Suprapubic skin (tissue), 4 donors: Measurements from ENCODE around the gene EPX. TPM values are rescaled to one million over a fixed set of nuclear protein-coding genes. Genes with fewer than 3 reads are reported as not detected.

Experiments used
- DNase-seq, 2 donors: peaks; one replicate each; pipeline ENCODE4 v3.0.0-alpha.2; 2019; ENCODE audit warnings: low spot score in 2 of 2
- H3K27ac ChIP-seq: fragments of 200-600 bp; sonication (generic); one replicate; pipeline ENCODE4 v1.5.1; 2019
- H3K27me3 ChIP-seq: fragments of 200-600 bp; sonication (generic); one replicate; pipeline ENCODE4 v1.5.1; 2019
- H3K36me3 ChIP-seq: fragments of 200-600 bp; sonication (generic); one replicate; pipeline ENCODE4 v1.5.1; 2019
- H3K4me1 ChIP-seq: fragments of 200-600 bp; sonication (generic); one replicate; pipeline ENCODE4 v1.5.1; 2019
- H3K4me3 ChIP-seq: fragments of 200-600 bp; sonication (generic); one replicate; pipeline ENCODE4 v1.5.1; 2019; ENCODE audit warnings: mild to moderate bottlenecking
- H3K9me3 ChIP-seq: fragments of 200-600 bp; sonication (generic); one replicate; pipeline ENCODE4 v1.5.1; 2019
- EP300 ChIP-seq: sonication (generic); formaldehyde crosslinking; IDR thresholded peaks from one replicate; pipeline ENCODE4 v1.6.1; 2017; ENCODE audit warnings: antibody characterized with exemption
- POLR2A ChIP-seq, 2 donors: fragments of 450-650 bp; IDR thresholded peaks; one replicate each; pipeline ENCODE4 v1.6.1; 2017; ENCODE audit warnings: antibody characterized with exemption in 2 of 2, mild to moderate bottlenecking in 2 of 2, moderate library complexity in 2 of 2
- POLR2AphosphoS5 ChIP-seq, 3 donors: sonication (generic); formaldehyde crosslinking; IDR thresholded peaks; one replicate each; pipeline ENCODE4 v1.6.1; 2017; ENCODE audit warnings: antibody characterized with exemption in 3 of 3
- WGBS: methylation state at CpG from one replicate; pipeline ENCODE4 v1.1.5; 2018; 5-methylcytosine and 5-hydroxymethylcytosine counted together
- total RNA-seq, 4 donors: library from RNA; depleted of rRNA; stranded (reverse); fragments of >200 nt; gene quantifications; one replicate each; pipeline ENCODE4 v1.1.0, GENCODE V29; 2016
- TF ChIP-seq, protein P1 (sequence below), 2 donors: fragments of 200-600 bp in 1 of 2; fragments of 450-650 bp in 1 of 2; sonication (generic) in 1 of 2; IDR thresholded peaks; one replicate each; pipeline ENCODE4 v1.5.1; 2016 to 2019; ENCODE audit warnings: antibody characterized with exemption in 2 of 2, mild to moderate bottlenecking in 1 of 2, moderate library complexity in 1 of 2

Gene EPX
- total RNA-seq, 4 donors from 2014 or later, result 0.25 TPM; not detected in 3

DNA sequence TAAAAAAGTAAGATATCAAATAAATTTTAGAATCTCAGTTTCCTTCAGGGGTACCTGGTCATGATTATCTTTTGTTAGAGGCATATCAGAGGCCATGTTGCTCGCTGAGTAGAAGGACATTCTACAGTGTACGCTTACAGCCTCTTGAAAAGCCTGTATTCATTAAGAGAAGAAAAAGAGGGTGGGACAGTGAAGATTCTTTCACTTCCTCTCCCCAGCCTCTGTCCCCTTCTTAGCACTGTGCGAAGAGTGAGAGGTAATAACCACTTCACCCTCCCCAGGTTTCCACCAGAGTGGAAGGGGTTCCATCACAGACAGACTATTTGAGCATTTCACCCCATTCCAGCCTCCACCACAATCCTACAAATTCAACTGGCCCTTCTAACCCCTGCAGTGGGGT is 41.0 kb downstream of the EPX start:
- WGBS, result 65% methylated on average over 3 of the region's 3 CpGs
- Histone ChIP-seq H3K27ac (no peak overlapping the region), H3K36me3 (no peaks in the 10 kb centered on the region), H3K27me3 (peaks cover 8% of the 10 kb centered on the region), H3K4me1 (peaks cover 5% of the 10 kb centered on the region), H3K9me3 (no peaks in the 10 kb centered on the region), H3K4me3 (no peak overlapping the region)
- DNase-seq, result no peak
- TF ChIP-seq, protein P1, sequence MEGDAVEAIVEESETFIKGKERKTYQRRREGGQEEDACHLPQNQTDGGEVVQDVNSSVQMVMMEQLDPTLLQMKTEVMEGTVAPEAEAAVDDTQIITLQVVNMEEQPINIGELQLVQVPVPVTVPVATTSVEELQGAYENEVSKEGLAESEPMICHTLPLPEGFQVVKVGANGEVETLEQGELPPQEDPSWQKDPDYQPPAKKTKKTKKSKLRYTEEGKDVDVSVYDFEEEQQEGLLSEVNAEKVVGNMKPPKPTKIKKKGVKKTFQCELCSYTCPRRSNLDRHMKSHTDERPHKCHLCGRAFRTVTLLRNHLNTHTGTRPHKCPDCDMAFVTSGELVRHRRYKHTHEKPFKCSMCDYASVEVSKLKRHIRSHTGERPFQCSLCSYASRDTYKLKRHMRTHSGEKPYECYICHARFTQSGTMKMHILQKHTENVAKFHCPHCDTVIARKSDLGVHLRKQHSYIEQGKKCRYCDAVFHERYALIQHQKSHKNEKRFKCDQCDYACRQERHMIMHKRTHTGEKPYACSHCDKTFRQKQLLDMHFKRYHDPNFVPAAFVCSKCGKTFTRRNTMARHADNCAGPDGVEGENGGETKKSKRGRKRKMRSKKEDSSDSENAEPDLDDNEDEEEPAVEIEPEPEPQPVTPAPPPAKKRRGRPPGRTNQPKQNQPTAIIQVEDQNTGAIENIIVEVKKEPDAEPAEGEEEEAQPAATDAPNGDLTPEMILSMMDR (IDR thresholded peaks at IDR 0.05), result no peak
- TF ChIP-seq POLR2A (IDR thresholded peaks at IDR 0.05) (no peak), EP300 (no peak), POLR2AphosphoS5 (IDR thresholded peaks at IDR 0.05) (no peak)

DNA sequence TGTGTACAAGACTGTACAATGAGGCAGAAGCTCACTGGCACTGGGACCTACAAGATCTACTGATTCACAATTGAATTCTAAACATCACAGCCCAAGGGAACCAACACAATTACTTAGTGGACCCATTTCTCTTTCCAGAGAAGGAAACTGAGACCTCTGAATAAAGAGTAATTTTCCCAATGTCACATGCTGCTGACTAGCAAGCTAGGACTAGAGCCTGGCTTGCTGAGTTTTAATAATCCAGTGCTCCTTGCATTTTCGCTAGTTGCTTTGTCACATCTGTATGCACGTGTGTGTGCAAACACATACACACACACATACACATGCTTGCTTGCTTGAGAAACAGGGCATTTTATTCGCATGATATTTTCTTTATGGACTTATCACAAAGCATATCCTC is 42.0 kb downstream of the EPX start:
- Histone ChIP-seq H3K27ac (no peak overlapping the region), H3K9me3 (no peaks in the 10 kb centered on the region), H3K27me3 (peaks cover 8% of the 10 kb centered on the region), H3K36me3 (no peaks in the 10 kb centered on the region), H3K4me3 (no peak overlapping the region), H3K4me1 (peaks cover 5% of the 10 kb centered on the region)
- no peak for DNase-seq
- 76% methylated on average over 3 of the region's 3 CpGs for WGBS
- TF ChIP-seq EP300 (no peak), POLR2AphosphoS5 (IDR thresholded peaks at IDR 0.05) (no peak), POLR2A (IDR thresholded peaks at IDR 0.05) (no peak)
- TF ChIP-seq, protein P1 (IDR thresholded peaks at IDR 0.05), result no peak

DNA sequence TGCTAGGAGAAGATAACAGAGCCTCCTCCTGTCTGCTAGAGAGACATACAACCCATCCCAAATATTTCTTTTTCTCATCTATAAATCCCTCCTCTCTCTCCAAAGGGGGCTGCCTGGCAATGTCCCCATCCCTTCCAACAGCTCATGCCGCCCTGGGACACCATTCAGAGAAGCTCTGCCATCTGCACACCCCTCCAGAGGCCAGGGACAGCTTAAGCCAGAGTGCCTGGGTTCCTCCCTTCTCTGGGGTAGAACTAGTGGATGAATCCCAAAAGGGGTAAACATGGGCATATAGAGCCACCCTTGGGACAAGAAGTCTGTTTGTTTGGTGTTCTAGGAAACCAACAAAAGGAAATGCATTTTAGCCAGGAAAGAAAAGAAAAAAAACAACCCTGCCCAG is 43.3 kb downstream of the EPX start:
- 78% methylated on average over 1 of the region's 1 CpG for WGBS
- peaks cover 8% of the 10 kb centered on the region for H3K27me3 ChIP-seq

DNA sequence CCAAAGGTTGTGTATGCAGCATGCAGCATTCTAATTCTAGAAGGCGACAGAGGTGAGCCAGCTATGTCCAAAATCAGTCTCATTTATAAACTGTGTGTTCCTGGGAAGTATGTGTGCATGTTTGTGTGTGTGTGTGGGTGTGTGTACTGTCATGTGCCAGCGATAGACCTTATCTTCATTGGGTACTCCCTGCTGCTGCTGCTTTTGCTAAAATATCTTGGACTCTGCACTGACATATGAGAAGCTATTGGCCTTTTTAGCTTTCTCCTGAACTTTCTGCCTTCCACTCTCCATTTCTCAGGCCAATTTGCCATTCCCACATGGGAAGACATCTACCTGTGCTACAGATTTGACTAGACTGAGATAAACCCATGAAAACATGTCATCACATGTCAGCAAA is 43.9 kb downstream of the EPX start:
- Histone ChIP-seq H3K36me3 (no peaks in the 10 kb centered on the region), H3K9me3 (no peaks in the 10 kb centered on the region), H3K27ac (no peak overlapping the region), H3K27me3 (peaks cover 8% of the 10 kb centered on the region), H3K4me1 (peaks cover 5% of the 10 kb centered on the region), H3K4me3 (no peak overlapping the region)
- TF ChIP-seq POLR2AphosphoS5 (IDR thresholded peaks at IDR 0.05) (no peak), EP300 (no peak), POLR2A (IDR thresholded peaks at IDR 0.05) (no peak)
- TF ChIP-seq, protein P1 (IDR thresholded peaks at IDR 0.05), result no peak
- 80% methylated on average over 2 of the region's 2 CpGs for WGBS
- DNase-seq, result no peak

More for the DNA sequence above, 43.3 kb downstream of the EPX start:
- no peak for DNase-seq
- Histone ChIP-seq H3K4me3 (no peak overlapping the region), H3K27ac (no peak overlapping the region), H3K36me3 (no peaks in the 10 kb centered on the region), H3K4me1 (peaks cover 5% of the 10 kb centered on the region), H3K9me3 (no peaks in the 10 kb centered on the region)
- TF ChIP-seq EP300 (no peak), POLR2A (IDR thresholded peaks at IDR 0.05) (no peak), POLR2AphosphoS5 (IDR thresholded peaks at IDR 0.05) (no peak)
- TF ChIP-seq, protein P1 (IDR thresholded peaks at IDR 0.05), result no peak

DNA sequence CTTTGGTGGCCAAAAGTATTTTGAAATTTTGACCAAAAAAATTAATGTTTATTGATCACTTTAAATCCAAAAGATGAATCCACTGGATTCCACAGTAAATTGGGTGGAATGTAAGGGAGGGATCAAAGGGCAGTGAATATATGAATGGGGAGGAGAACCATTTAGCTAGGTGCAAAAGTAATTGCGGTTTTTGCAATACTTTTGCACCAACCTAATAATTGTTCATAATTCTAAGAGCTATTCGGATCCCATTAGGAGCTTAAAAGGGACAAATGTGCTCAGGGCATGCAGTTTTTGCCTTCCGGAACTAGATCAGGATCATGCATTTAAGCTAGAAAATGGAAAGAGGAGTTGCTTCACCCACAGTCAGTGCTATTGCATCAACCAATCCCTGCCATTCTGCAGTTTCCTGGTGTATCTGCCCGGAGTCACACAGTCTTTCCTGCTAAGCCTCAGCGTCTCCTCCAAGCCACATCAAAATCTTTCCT is 45.7 kb downstream of the EPX start, which contains the start of gene LPO:
Gene LPO, plus strand, starts transcription at position 438 of the 488 bp plus-strand sequence. CDS start 4,396 bp downstream, outside the sequence.
- H3K9me3 ChIP-seq, result no peaks in the 10 kb centered on the region
- TF ChIP-seq EP300, result no peak
- TF ChIP-seq POLR2A (IDR thresholded peaks at IDR 0.05), result no peak
- no peak for TF ChIP-seq POLR2AphosphoS5 (IDR thresholded peaks at IDR 0.05)
- TF ChIP-seq, protein P1 (IDR thresholded peaks at IDR 0.05), result no peak
- peaks cover 8% of the 10 kb centered on the region for H3K4me1 ChIP-seq
- no peak for DNase-seq
- H3K27ac ChIP-seq, result no peak within 1 kb of the TSS
- no peaks in the 10 kb centered on the region for H3K36me3 ChIP-seq
- no peak within 1 kb of the TSS for H3K4me3 ChIP-seq
- WGBS, result 74% methylated on average over 5 of the region's 5 CpGs
- H3K27me3 ChIP-seq, result peaks cover 16% of the 10 kb centered on the region
